ENCODE measurements around the gene GCG. TPM values are rescaled to one million over a fixed set of nuclear protein-coding genes. Genes with fewer than 3 reads are reported as not detected.

The GCG gene
- polyA plus RNA-seq, 1 donor (not counting 4 experiments of a cell fraction or from before 2014, with no cell fraction given): not detected

GRCh38 chr2:162153608-162154224 lies 1.7 kb upstream of the GCG start:
- Histone ChIP-seq H3K36me3 (ENCODE audit: control insufficient read depth in 2 of 2, extremely low read depth in 1 of 2, insufficient read depth in 2 of 2, low read length in 2 of 2) (no peaks in the 10 kb centered on the region), H3K79me2 (ENCODE audit: control insufficient read depth, insufficient read depth, low read length) (no peaks in the 10 kb centered on the region), H3K4me3 (ENCODE audit: control insufficient read depth in 2 of 3, extremely low read depth in 1 of 3, insufficient read depth in 2 of 3, low read depth in 1 of 3, low read length in 3 of 3) (no peak overlapping the region), H3K4me2 (ENCODE audit: control insufficient read depth, extremely low read depth, insufficient read depth, low read depth, low read length) (no peak overlapping the region), H3K9me1 (ENCODE audit: control insufficient read depth, extremely low read depth, insufficient read depth, low read length) (no peaks in the 10 kb centered on the region), H3K9me3 (ENCODE audit: control insufficient read depth, low read depth, low read length) (no peaks in the 10 kb centered on the region), H3K27me3 (ENCODE audit: control insufficient read depth, extremely low read depth, insufficient read depth, low read length) (peaks cover 7% of the 10 kb centered on the region), H2AFZ (ENCODE audit: control insufficient read depth, low read length) (no peak overlapping the region), H4K20me1 (ENCODE audit: control insufficient read depth, extremely low read depth, insufficient read depth, low read length) (no peaks in the 10 kb centered on the region), H3K4me1 (ENCODE audit: control insufficient read depth, extremely low read depth, insufficient read depth, low read length) (no peaks in the 10 kb centered on the region), H3K9ac (ENCODE audit: control insufficient read depth, extremely low read depth, insufficient read depth, low read length) (no peak overlapping the region), H3K27ac (ENCODE audit: control insufficient read depth, insufficient read depth, low read length) (no peak overlapping the region)
- FAIRE-seq (peak; percentile 86), DNase-seq (ENCODE audit: low read depth, low spot score) (peak; percentile 5)
- TF ChIP-seq EZH2 (IDR thresholded peaks at IDR 0.05; ENCODE audit: low read length): no peak
- TF ChIP-seq, protein P1, sequence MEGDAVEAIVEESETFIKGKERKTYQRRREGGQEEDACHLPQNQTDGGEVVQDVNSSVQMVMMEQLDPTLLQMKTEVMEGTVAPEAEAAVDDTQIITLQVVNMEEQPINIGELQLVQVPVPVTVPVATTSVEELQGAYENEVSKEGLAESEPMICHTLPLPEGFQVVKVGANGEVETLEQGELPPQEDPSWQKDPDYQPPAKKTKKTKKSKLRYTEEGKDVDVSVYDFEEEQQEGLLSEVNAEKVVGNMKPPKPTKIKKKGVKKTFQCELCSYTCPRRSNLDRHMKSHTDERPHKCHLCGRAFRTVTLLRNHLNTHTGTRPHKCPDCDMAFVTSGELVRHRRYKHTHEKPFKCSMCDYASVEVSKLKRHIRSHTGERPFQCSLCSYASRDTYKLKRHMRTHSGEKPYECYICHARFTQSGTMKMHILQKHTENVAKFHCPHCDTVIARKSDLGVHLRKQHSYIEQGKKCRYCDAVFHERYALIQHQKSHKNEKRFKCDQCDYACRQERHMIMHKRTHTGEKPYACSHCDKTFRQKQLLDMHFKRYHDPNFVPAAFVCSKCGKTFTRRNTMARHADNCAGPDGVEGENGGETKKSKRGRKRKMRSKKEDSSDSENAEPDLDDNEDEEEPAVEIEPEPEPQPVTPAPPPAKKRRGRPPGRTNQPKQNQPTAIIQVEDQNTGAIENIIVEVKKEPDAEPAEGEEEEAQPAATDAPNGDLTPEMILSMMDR (optimal IDR thresholded peaks at IDR 0.05 in 1 of 3, IDR thresholded peaks at IDR 0.05 in 1 of 3, conservative IDR thresholded peaks at IDR 0.05 in 1 of 3; ENCODE audit: extremely low read depth in 1 of 3, insufficient read depth in 2 of 3, low read length in 3 of 3): peak; percentile 73 to 76 (median 74)
- dilution Hi-C loops (cut with MboI; ENCODE audit: extremely low pct_ligation_motif_present, low sequenced_read_pairs): no loop called here

DNA sequence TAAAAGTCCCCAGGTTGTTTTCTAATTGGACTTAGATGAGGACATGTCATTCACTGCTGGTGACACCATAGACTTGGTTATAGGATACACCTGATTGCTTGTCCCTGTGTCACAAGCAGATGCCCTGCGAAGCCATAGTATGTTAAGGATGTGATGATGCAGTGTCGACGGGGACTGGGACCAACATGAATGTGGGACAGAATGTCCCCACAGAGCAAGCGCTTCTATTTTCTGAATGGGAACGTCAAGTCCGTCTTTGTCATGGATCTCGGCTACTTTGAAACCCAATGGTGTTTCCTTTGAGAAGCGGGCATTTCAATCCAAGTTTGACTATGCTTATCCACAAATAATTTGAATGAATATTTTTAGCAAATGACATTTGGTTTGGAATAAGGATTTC lies 2.1 kb downstream of the GCG start:
- no peak for DNase-seq (ENCODE audit: low read depth, low spot score)
- H3K9me3 ChIP-seq (ENCODE audit: control insufficient read depth, low read depth, low read length): no peaks in the 10 kb centered on the region
- H2AFZ ChIP-seq (ENCODE audit: control insufficient read depth, low read length): no peak overlapping the region
- H3K36me3 ChIP-seq (ENCODE audit: control insufficient read depth in 2 of 2, extremely low read depth in 1 of 2, insufficient read depth in 2 of 2, low read length in 2 of 2): no peaks in the 10 kb centered on the region
- H3K4me2 ChIP-seq (ENCODE audit: control insufficient read depth, extremely low read depth, insufficient read depth, low read depth, low read length): no peak overlapping the region
- H3K27me3 ChIP-seq (ENCODE audit: control insufficient read depth, extremely low read depth, insufficient read depth, low read length): peaks cover 12% of the 10 kb centered on the region
- TF ChIP-seq, protein P1 (optimal IDR thresholded peaks at IDR 0.05 in 1 of 3, IDR thresholded peaks at IDR 0.05 in 1 of 3, conservative IDR thresholded peaks at IDR 0.05 in 1 of 3; ENCODE audit: extremely low read depth in 1 of 3, insufficient read depth in 2 of 3, low read length in 3 of 3): no peak
- TF ChIP-seq EZH2 (IDR thresholded peaks at IDR 0.05; ENCODE audit: low read length): no peak
- dilution Hi-C loops (cut with MboI; ENCODE audit: extremely low pct_ligation_motif_present, low sequenced_read_pairs): no loop called here
- no peak for FAIRE-seq
- no peak overlapping the region for H3K9ac ChIP-seq (ENCODE audit: control insufficient read depth, extremely low read depth, insufficient read depth, low read length)
- no peaks in the 10 kb centered on the region for H3K79me2 ChIP-seq (ENCODE audit: control insufficient read depth, insufficient read depth, low read length)
- no peak overlapping the region for H3K4me3 ChIP-seq (ENCODE audit: control insufficient read depth in 2 of 3, extremely low read depth in 1 of 3, insufficient read depth in 2 of 3, low read depth in 1 of 3, low read length in 3 of 3)
- H3K4me1 ChIP-seq (ENCODE audit: control insufficient read depth, extremely low read depth, insufficient read depth, low read length): no peaks in the 10 kb centered on the region
- H3K27ac ChIP-seq (ENCODE audit: control insufficient read depth, insufficient read depth, low read length): no peak overlapping the region
- no peaks in the 10 kb centered on the region for H4K20me1 ChIP-seq (ENCODE audit: control insufficient read depth, extremely low read depth, insufficient read depth, low read length)
- H3K9me1 ChIP-seq (ENCODE audit: control insufficient read depth, extremely low read depth, insufficient read depth, low read length): no peaks in the 10 kb centered on the region

All from keratinocyte (primary cell).